Lower leg skin (tissue), 4 donors: ENCODE data around the gene PCSK6. TPM values are rescaled to one million over a fixed set of nuclear protein-coding genes. Genes with fewer than 3 reads are reported as not detected.

ENCODE experiments used
- DNase-seq, 2 donors: peaks; one replicate each; pipeline ENCODE4 v3.0.0-alpha.2; 2019; ENCODE audit warnings: low spot score in 2 of 2
- H3K4me3 ChIP-seq: fragments of 200-600 bp; sonication (generic); 2 replicates; pipeline ENCODE4 v1.5.1; 2017; ENCODE audit warnings: mild to moderate bottlenecking, low read depth; ENCODE audit not compliant: poor library complexity, severe bottlenecking
- POLR2A ChIP-seq, 2 donors: fragments of 450-650 bp; IDR thresholded peaks; one replicate each; pipeline ENCODE4 v1.6.1; 2016 to 2017; ENCODE audit warnings: antibody characterized with exemption in 2 of 2, mild to moderate bottlenecking in 1 of 2, moderate library complexity in 1 of 2
- WGBS, 2 donors: methylation state at CpG; one replicate each; pipeline ENCODE4 v1.1.5; 2018; 5-methylcytosine and 5-hydroxymethylcytosine counted together
- intact Hi-C: fragments of 100-400 bp; cut with DNase I; formaldehyde crosslinking; loops from one replicate; pipeline ENCODE4 v1.15.0; 2023; ENCODE audit warnings: low total_unique reads
- total RNA-seq, 4 donors: library from RNA; depleted of rRNA; stranded (reverse); fragments of >200 nt; gene quantifications; one replicate each; pipeline ENCODE4 v1.1.0, GENCODE V29; 2016
- TF ChIP-seq, protein P1 (sequence below), 3 donors: fragments of 450-650 bp; IDR thresholded peaks; one replicate each; pipeline ENCODE4 v1.5.1; 2016; ENCODE audit warnings: antibody characterized with exemption in 3 of 3, mild to moderate bottlenecking in 3 of 3, moderate library complexity in 2 of 3

PCSK6 gene
- total RNA-seq, 4 donors from 2014 or later, result 20.1 to 45.4 (median 30.4) TPM

GRCh38 chr15:101504866-101505609 lies 15.5 kb upstream of the PCSK6 start:
- TF ChIP-seq, protein P1, sequence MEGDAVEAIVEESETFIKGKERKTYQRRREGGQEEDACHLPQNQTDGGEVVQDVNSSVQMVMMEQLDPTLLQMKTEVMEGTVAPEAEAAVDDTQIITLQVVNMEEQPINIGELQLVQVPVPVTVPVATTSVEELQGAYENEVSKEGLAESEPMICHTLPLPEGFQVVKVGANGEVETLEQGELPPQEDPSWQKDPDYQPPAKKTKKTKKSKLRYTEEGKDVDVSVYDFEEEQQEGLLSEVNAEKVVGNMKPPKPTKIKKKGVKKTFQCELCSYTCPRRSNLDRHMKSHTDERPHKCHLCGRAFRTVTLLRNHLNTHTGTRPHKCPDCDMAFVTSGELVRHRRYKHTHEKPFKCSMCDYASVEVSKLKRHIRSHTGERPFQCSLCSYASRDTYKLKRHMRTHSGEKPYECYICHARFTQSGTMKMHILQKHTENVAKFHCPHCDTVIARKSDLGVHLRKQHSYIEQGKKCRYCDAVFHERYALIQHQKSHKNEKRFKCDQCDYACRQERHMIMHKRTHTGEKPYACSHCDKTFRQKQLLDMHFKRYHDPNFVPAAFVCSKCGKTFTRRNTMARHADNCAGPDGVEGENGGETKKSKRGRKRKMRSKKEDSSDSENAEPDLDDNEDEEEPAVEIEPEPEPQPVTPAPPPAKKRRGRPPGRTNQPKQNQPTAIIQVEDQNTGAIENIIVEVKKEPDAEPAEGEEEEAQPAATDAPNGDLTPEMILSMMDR (IDR thresholded peaks at IDR 0.05), result no peak
- no peak for TF ChIP-seq POLR2A (IDR thresholded peaks at IDR 0.05)
- DNase-seq, result peak in 1 of 2 donors; percentile 52
- no peak overlapping the region for H3K4me3 ChIP-seq
- intact Hi-C loops, result no loop called here
- WGBS, 2 donors, result 90% methylated on average over 17 of the region's 17 CpGs

- peak in 1 of 2 donors; percentile 70 for DNase-seq
- TF ChIP-seq, protein P1 (IDR thresholded peaks at IDR 0.05), result no peak
- no peak for TF ChIP-seq POLR2A (IDR thresholded peaks at IDR 0.05)
- H3K4me3 ChIP-seq, result no peak overlapping the region
- intact Hi-C loops, result no loop called here
- WGBS, 2 donors, result 89 to 92% methylated on average over 9 of the region's 9 CpGs
Measured at GRCh38 chr15:101504373-101504772, 14.9 kb upstream of the PCSK6 start.

- TF ChIP-seq POLR2A (IDR thresholded peaks at IDR 0.05), result no peak
- TF ChIP-seq, protein P1 (IDR thresholded peaks at IDR 0.05), result no peak
- 87% methylated on average over 9 of the region's 9 CpGs for WGBS, 2 donors
Measured at GRCh38 chr15:101503296-101503599, 13.7 kb upstream of the PCSK6 start.

DNA sequence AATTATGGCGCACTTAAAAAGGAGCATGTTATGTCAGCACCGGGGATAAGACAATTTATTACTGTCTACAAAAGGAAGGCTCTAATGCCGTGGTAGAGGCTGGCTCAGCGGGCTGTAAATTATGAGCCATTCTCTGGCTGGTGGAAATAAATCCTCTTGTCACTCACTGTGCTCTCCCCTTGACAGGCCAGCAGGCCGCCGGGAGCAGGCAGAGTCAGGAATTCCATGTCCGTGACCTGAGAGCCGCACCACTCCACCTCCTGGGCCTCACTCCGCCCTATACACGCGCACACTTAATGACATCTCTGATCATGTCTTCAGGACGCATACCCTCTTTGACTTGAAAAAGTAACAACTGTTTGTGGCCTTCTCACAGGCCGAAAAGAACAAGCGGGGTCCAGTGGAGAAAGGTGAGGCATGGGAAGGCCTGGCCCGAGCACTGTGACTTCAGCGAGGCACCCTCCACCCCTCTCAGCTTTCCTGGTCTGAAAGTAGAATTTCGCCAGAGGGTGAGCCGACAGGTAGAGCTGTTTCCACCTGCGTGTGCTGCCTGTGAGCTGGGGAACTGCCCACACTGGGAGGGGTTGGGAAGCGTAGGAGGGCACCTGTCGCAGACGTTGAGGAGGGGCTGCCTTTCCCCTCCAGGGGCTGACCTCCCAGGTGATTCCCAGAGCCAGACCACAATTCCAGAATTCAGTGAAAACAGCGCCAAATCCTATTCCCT lies 13.2 kb upstream of the PCSK6 start:
- intact Hi-C loops, result no loop called here
- no peak for TF ChIP-seq POLR2A (IDR thresholded peaks at IDR 0.05)
- TF ChIP-seq, protein P1 (IDR thresholded peaks at IDR 0.05), result no peak
- H3K4me3 ChIP-seq, result no peak overlapping the region
- peak in 1 of 2 donors; percentile 63 for DNase-seq
- 76 to 77% methylated on average over 23 of the region's 23 CpGs for WGBS, 2 donors

More at GRCh38 chr15:101503296-101503599, 13.7 kb upstream of the PCSK6 start:
- intact Hi-C loops, result no loop called here
- DNase-seq, result no peak
- H3K4me3 ChIP-seq, result no peak overlapping the region

GRCh38 chr15:101501703-101502373 lies 12.3 kb upstream of the PCSK6 start:
- DNase-seq, result peak in 1 of 2 donors; percentile 88
- intact Hi-C loops, result no loop called here
- no peak overlapping the region for H3K4me3 ChIP-seq
- TF ChIP-seq POLR2A (IDR thresholded peaks at IDR 0.05), result no peak
- TF ChIP-seq, protein P1 (IDR thresholded peaks at IDR 0.05), result no peak
- WGBS, 2 donors, result 27 to 34% methylated on average over 17 to 23 of the region's 23 CpGs
